Ishikawa (cell line): Measurements from ENCODE around the gene RXFP2.

Experiments used
- CEBPB ChIP-seq: IDR thresholded peaks from 2 replicates; pipeline ENCODE4 v1.6.1; 2012
- CREB1 ChIP-seq: IDR thresholded peaks from 2 replicates; pipeline ENCODE4 v1.6.1; 2012; ENCODE audit warnings: low read depth
- EGR1 ChIP-seq: IDR thresholded peaks from 2 replicates; pipeline ENCODE4 v1.6.1; 2012
- EP300 ChIP-seq: IDR thresholded peaks from 2 replicates; pipeline ENCODE4 v1.6.1; 2012; ENCODE audit warnings: borderline replicate concordance
- FOXM1 ChIP-seq: IDR thresholded peaks from 2 replicates; pipeline ENCODE4 v1.6.1; 2012; ENCODE audit warnings: low read depth, borderline replicate concordance
- MAX ChIP-seq: IDR thresholded peaks from 2 replicates; pipeline ENCODE4 v1.6.1; 2012
- NFIC ChIP-seq: IDR thresholded peaks from 2 replicates; pipeline ENCODE4 v1.6.1; 2012
- RAD21 ChIP-seq: IDR thresholded peaks from 2 replicates; pipeline ENCODE4 v1.6.1; 2012; ENCODE audit warnings: low read depth
- REST ChIP-seq: IDR thresholded peaks from 2 replicates; pipeline ENCODE4 v1.6.1; 2012; ENCODE audit warnings: low read depth, mild to moderate bottlenecking
- TCF12 ChIP-seq: IDR thresholded peaks from 2 replicates; pipeline ENCODE4 v1.6.1; 2012; ENCODE audit warnings: low read depth
- TEAD4 ChIP-seq: IDR thresholded peaks from 2 replicates; pipeline ENCODE4 v1.6.1; 2012
- USF1 ChIP-seq: IDR thresholded peaks from 2 replicates; pipeline ENCODE4 v1.6.1; 2012
- YY1 ChIP-seq: IDR thresholded peaks from 2 replicates; pipeline ENCODE4 v1.6.1; 2012; ENCODE audit warnings: low read depth
- ZBTB7A ChIP-seq: IDR thresholded peaks from 2 replicates; pipeline ENCODE4 v1.6.1; 2012; ENCODE audit warnings: low read depth

- TF ChIP-seq ZBTB7A (no peak), YY1 (no peak), REST (no peak), EP300 (no peak), MAX (no peak), RAD21 (no peak), CEBPB (no peak), FOXM1 (no peak), TEAD4 (no peak), TCF12 (no peak), USF1 (no peak), EGR1 (no peak), NFIC (no peak), CREB1 (no peak)
Observed at GRCh38 chr13:31725841-31726240, 13.5 kb upstream of the RXFP2 start.
